ENCODE measurements around the gene PCDHGA12.
A peak's percentile ranks its signal among the peaks of the same experiment; 100 is the strongest.
"Not testable (repeated sequence)": the region's sequence is repeated elsewhere in the genome, so short reads cannot be mapped to it uniquely, and the experiment has no call there.

PCDHGA12 gene

GRCh38 chr5:141430332-141431113 is at the start of gene PCDHGA12:
Gene PCDHGA12 (plus strand): TSS chr5:141430507. CDS start chr5:141430760, 253 bp downstream.
- peak; percentile 74 for DNase-seq

GRCh38 chr5:141382469-141383294 is 47.6 kb upstream of the PCDHGA12 start, which contains the start of gene PCDHGA7:
Gene PCDHGA7 (plus strand): TSS chr5:141382742. CDS start chr5:141382900, 158 bp downstream.
- DNase-seq = peak; percentile 24

GRCh38 chr5:141383345-141383744 is 47.0 kb upstream of the PCDHGA12 start:
- no peak for DNase-seq

- no peak for DNase-seq
These were observed 45.6 kb upstream of the PCDHGA12 start for GRCh38 chr5:141384471-141385267.

GRCh38 chr5:141387557-141388311 is 42.6 kb upstream of the PCDHGA12 start, which contains the start of gene PCDHGB4:
Gene PCDHGB4 (plus strand): TSS chr5:141387698. CDS start chr5:141387885, 187 bp downstream.
- DNase-seq = peak; percentile 39

- DNase-seq = no peak
These were observed 41.6 kb upstream of the PCDHGA12 start for GRCh38 chr5:141388661-141389060.

GRCh38 chr5:141389153-141390042 is 40.9 kb upstream of the PCDHGA12 start:
- DNase-seq = no peak

GRCh38 chr5:141392429-141393198 is 37.7 kb upstream of the PCDHGA12 start, which contains the start of gene PCDHGA8:
Gene PCDHGA8 (plus strand): TSS chr5:141392633. CDS start chr5:141392814, 181 bp downstream.
- DNase-seq = peak; percentile 21

GRCh38 chr5:141393267-141393666 is 37.0 kb upstream of the PCDHGA12 start:
- DNase-seq = no peak

- DNase-seq = not testable (repeated sequence)
These were observed 35.7 kb upstream of the PCDHGA12 start for GRCh38 chr5:141394401-141395187.

- peak; percentile 56 for DNase-seq
These were observed 32.4 kb upstream of the PCDHGA12 start, which contains the start of gene PCDHGB5 for GRCh38 chr5:141397756-141398551. Gene PCDHGB5 (plus strand): TSS chr5:141397947. CDS start chr5:141398128, 181 bp downstream.

- no peak for DNase-seq
These were observed 31.7 kb upstream of the PCDHGA12 start for GRCh38 chr5:141398608-141399007.

GRCh38 chr5:141399555-141400258 is 30.6 kb upstream of the PCDHGA12 start:
- DNase-seq = no peak

- DNase-seq = peak; percentile 53
These were observed 27.6 kb upstream of the PCDHGA12 start, which contains the start of gene PCDHGA9 for GRCh38 chr5:141402553-141403243. Gene PCDHGA9 (plus strand): TSS chr5:141402778. CDS start chr5:141402953, 175 bp downstream.

GRCh38 chr5:141403387-141403786 is 26.9 kb upstream of the PCDHGA12 start:
- no peak for DNase-seq

GRCh38 chr5:141407790-141408505 is 22.4 kb upstream of the PCDHGA12 start, which contains the start of gene PCDHGB6:
Gene PCDHGB6 (plus strand): TSS chr5:141408021. CDS start chr5:141408203, 182 bp downstream.
- peak; percentile 21 for DNase-seq

Measured in RPMI8226 (cell line).